UCSD-AML1 (cell line): ENCODE results near the gene ASB7.
A peak's percentile ranks its signal among the peaks of the same experiment; 100 is the strongest.
"Not testable (repeated sequence)": the region's sequence is repeated elsewhere in the genome, so short reads cannot be mapped to it uniquely, and the experiment has no call there.

Source experiments
- DNase-seq: peaks from one replicate; lab custom pipeline; 2025; ENCODE audit not compliant: unreplicated experiment; lab: John Stamatoyannopoulos, UW

ASB7 gene, protein sequence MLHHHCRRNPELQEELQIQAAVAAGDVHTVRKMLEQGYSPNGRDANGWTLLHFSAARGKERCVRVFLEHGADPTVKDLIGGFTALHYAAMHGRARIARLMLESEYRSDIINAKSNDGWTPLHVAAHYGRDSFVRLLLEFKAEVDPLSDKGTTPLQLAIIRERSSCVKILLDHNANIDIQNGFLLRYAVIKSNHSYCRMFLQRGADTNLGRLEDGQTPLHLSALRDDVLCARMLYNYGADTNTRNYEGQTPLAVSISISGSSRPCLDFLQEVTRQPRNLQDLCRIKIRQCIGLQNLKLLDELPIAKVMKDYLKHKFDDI

DNA sequence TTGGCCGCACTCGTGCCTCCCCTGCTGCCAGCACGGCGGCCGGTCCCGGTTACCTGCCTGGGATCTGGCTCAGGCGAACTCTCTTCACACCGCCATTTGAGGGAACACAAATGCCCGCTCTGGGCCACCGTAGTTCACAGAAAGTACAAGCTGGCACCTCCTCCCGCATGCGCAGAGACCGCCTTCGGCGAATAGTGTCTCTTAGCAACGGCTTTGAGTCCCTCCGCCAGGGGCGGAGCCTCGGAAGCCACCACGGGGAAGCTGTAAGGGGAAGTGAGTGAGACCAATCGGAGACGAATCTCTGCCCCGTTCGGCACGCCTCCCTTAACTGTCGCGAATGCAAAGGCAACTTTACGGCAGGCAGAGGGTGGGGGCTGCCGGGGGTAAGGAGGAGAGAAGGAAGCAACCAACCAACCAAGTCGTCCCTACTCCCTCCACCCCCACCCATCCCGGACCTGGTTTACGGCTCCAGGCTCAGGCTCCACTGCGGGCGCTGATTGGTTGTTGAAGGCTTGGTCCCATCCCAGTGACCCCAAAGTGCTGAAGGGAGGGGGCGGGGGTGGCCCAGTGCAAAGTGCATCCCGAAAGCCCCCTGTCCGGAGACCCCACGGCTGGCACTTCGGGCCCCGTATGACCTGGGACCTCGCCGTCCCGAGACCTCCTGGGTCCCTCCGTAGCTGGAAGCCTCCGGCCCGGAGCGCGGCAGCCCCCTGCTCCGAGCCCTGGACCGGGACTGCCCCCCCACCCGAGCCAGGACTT is at the start of gene ASB7, which contains the start of gene LINS1:
Gene ASB7, plus strand, starts transcription at position 526 of the 759 bp plus-strand sequence. CDS start 9,628 bp downstream, outside the sequence.
Gene LINS1, minus strand, starts transcription at position 121 of the 759 bp plus-strand sequence. CDS start 21,342 bp downstream, outside the sequence.
- peak; percentile 100 for DNase-seq

DNA sequence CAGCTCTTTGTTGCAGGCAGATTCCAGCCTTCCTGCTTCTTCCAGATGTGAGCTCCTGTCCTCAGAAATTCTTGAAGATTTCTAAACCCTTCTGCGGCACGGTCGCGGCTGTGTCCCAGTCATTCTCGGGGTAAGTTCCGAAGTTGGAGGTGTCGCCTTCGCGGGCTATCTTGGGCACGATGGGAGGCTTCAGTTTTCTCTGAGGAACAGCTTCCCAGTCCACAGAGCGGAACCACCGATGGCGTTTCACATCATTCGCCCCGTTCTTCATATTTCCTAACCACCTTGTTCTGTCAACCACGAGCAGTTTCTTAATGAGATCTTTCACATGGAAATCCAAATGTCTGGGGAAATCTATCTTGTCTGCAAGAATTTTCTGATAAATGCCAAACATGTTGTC is 48.9 kb upstream of the ASB7 start:
- no peak for DNase-seq

DNA sequence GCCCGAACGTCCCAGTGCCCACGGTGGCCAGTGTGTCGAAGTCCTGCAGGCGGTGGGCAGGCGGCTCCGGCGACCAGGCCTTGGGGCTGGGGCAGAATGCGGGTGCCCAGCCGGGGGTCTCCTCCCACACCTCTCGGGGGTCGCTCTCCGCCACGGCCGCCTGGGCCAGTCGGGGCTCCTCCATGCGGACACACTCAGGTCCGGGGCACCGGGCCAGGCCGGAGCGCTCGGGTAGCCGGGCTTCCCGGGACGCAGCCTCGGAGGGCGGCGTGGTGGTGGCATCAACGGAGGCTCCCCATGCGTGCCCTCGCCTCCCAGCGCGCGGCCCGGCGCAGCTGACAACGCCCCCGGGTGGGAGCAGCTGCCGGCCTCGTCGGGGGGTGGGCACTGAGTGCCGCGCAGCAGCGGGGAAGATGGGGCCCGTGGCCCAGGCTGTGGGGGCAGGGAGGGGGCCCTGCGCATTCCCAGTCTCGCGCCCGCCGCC is 43.6 kb upstream of the ASB7 start:
- DNase-seq: no peak

DNA sequence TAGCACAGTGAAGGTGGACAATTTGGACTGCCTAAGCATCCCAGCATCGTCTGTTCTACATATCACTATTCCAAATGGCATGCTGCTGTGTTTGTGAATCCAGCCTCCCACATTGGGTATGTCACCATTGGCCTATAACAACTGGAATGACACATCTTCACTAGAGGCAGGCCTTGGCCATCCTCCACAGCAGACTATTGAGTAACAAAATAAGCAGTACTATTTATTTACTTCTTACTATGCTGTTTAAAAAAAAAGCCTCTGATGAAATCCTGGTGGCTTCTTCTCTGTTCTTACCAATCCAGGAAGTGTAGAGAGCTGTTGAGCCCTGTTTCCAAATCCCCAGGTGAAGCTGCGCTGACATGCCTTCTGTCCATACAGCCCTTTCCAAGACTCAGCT is 43.1 kb upstream of the ASB7 start:
- no peak for DNase-seq

DNA sequence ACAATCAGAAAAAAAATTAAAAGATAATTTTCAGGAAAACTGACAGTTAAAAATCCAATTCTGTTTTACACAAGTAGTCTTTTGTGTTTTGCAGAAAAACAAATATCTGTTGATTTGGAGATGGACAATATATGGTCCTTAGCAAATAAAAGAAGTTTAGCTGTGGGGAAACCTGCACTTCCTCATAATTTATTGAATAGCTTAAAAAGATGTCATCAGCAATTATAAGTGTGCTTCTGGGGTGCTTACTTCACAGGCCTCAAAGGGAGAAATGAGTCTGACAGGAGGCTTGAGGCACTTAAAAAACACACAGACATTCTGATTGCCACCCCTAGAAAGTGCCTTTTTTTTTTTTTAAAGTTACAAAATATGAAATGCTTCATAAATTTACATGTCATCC is 42.1 kb upstream of the ASB7 start:
- DNase-seq: no peak

DNA sequence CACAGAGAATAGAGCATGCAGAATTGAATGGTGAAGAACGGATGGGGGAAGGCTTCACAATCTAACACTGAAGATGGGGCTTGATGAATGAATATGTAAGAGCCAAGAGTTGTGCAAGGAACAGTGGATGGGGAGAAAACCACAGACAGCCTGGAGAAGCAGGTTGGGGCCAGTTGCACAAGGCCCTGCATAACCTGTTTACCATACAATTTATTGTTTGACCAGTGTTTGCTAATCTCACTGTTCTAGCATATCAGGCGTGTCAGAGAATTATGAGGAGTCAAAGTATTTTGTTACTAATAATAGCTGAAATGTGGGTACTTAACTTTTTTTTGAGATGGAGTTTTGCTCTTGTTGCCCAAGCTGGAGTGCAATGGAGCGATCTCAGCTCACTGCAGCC is 36.8 kb upstream of the ASB7 start:
- no peak for DNase-seq

DNA sequence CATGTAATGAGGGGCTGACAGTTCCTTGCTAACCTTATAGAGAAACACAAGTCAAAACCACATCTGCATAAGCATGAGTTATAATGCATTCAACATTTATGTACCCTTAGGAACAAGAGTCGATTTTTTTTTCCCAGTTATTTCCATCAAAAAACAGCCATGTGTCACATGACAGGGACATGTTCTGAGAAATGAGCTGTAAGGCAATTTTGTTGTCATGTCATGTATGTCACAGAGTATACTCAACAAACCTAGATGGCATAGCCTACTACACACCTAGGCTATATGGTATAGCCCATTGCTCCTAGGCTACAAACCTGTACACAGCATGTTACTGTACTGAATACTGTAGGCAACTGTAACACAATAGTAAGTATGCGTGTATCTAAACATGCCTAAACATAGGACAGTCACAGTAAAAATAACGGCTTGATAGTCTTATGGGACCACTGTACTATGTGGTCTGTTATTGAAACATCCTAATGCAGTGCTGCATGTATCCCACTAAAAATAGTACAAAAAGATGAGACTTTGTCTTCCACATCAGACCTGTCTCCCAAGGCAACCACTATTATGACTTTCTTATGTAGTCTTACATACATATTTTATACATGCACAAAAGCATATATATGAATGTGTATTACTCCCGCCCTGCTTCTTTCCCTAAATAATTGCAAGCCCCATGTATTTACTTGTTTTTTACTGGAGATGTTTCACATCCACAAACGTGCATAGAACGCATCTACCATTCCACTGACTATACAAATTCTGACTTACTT is 35.4 kb upstream of the ASB7 start:
- no peak for DNase-seq

DNA sequence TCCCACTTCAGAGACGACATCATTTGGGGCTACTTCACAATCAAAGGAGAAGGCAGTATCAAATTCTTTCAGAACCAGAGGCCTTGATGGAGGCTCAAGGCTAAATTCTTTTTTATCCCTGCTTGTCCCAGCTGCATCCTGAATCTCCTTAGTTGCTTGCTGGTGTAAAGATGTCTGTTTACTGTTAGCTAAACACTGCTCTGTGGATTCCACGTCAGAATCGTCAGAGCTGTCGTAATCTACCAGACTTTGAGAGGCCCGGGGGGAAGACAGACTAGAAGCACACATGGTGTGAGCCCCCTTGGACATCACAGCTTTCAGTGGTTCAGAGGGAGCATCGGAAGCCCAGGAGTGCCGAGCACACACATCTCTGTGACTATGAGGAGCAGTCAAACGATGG is 33.0 kb upstream of the ASB7 start:
- DNase-seq: no peak

DNA sequence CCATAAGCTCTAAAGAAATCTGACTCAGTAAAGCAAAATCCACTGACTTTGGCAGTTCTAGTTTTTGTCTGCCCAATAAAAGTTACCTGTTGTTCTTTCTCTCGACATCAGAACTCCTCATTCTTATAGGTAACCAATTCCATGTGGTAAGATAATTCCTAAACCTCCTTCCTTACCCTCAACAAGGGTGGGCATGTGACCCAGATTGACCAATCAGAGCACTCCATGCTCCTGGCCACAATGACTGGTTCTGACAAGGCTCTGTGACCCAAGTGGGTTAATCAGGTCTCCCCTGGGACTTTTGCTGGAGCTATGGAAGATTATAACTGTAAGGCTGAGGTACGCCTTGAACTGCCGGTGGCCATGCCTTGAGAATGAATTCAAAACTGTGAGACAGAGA is 32.1 kb upstream of the ASB7 start:
- no peak for DNase-seq

DNA sequence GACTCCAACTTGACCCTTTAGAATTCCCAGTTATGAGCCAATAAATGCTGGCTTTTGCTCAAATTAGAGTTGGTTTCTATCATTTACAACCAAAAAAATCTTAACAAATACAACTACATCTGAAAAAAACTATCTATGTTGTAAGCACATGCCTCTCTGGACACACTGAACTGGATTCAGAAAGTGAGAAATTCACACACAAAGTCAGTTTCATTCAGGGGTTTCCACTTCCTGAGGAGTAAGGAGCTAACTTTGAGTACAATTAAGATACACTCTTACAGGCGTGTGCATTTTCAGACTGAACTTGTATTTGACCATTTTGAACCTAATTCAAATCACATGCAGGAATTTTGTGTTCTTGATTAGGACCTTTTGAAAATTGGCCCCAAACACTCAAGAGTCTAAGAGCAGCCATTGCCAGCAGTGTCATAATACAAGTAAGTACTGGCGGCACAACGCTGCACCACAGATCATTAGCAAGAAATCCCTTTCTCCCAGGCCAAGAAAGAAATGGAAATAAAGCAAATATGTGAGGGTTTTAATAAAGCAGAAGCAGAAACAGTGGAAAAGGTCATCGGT is 31.6 kb upstream of the ASB7 start:
- no peak for DNase-seq

DNA sequence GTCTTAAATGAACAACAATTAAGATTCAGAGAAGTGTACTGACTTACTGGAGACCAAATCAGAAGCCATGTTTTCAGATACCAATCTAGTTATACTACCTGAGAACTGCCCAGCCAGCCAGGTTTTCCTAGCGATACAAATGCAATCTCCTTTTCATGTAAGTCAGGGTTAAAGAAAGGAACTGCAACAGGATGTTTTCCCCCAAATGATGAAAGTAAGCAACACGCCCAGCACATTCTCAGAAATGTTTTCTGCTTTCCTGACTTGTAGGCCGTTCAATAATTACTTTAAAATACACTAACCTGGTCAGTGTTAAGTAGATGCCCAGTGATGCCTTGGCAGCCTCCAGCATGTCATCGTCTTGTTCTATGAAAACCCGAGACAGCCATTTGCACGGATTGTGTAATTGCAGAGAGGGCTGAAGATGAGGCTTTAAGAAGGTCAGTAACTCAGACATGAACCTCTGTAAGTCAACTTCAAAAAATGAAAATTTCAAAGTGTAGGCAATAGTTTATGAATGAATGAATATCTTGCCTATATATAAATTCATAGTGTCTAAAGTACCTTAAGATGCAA is 30.7 kb upstream of the ASB7 start:
- no peak for DNase-seq

DNA sequence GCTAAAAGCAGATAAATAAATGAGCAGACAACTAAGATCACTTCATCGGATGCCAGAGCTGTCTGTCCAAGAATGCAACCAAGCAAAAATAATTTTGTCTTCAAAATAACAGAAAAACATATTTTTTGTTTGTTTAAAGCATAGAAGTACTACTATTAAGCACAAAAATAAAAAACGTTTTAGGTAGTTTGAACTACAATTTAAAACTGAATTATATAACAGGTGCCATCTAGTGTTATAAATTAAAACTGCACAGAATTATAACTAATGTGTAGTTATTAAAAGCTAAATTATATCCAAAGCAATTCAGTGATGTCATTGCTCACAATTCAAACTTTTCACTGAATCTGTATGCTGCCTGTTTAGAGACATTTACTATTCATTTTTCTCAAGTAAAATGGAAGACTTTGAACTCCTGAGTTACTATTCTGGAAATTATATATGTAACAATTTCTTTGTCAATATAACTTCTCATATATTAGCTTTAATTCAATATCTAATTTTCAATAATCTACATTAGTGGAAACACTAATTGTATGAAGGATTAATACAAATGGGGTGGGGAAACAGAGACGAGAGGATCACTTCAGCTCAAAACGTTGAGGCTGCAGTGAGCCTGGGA is 29.9 kb upstream of the ASB7 start:
- DNase-seq: no peak

DNA sequence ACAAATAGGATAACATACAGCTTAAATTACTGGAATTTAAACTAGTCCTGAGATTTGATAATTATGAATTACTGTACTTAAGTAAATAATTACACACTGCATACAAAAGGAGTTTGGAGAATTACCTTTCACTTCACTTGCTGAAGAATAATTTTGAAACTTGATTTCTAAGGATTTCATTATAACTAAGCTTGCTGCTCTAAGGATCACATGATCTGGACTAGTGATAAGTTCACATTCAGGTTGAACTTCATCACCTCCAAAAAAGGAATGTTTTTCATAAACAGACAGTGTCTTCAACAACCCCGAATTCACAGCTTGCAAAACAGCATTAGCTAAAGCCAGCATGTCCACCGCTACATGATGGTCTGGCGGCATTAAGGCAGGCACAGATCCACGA is 28.9 kb upstream of the ASB7 start:
- no peak for DNase-seq

DNA sequence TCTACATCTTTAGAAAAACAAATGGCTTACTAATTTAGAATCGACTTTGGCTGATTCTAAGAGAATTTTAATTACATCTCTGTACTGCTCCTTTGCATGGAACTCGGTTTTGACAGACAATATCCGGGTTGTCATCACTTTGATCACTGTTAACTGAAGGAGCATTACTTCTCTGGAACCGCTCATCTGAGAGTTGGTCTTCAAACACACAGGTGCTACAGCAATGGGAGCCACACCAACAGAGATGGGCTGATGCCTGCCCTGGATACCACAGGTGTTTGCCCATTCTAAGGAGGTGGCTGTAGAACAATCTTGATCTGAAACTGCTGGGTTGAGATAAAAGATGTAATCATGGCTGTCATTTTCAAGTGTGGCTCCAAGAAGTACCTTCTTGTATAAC is 22.0 kb upstream of the ASB7 start:
- DNase-seq: no peak

DNA sequence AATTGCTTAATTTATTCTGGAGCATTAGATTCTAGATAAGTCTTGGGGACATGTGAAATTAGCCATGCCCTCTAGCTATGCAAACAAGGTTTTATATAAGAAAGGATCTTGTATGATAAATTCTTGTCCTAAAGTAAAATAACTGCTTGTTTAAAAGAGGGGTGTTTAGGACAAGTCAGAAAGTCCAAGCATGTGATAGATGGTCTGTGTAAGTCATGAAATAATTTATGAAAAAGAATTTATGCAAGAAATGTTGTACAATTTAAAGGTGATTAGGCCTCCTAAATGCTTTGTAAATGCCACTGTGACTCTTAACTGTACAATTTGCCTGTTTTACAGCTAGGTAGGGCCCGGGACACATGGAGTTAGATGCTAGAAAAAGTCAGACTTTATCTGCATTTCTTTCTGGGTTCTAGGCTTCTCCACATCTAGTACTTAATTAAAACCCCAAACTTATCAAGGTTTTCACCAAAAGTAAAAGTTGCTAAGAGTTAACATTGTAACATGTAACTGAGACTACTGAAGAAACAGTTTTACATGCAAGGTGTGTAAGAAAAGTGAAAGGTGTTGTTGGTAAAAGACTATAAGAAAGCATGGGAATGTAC is 13.6 kb upstream of the ASB7 start:
- DNase-seq: no peak

DNA sequence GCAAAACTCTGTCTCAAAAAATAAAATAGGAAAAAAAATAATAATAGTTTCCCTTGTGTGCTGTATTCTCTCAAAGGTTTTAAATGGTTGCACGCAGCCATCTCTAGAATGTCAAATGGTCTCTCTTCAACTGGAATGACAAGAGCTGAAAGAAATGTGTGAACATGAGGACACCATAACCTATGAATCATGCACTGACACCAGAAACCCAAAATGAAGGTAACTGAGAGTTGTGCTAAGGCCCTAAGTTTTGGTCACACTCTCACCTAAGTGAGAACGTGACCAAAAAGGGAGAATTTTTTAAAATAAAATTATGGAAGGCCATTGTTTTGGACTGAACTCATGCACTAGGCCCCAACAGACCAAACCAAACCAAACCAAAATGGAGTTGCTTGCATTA is 11.2 kb upstream of the ASB7 start:
- not testable (repeated sequence) for DNase-seq

DNA sequence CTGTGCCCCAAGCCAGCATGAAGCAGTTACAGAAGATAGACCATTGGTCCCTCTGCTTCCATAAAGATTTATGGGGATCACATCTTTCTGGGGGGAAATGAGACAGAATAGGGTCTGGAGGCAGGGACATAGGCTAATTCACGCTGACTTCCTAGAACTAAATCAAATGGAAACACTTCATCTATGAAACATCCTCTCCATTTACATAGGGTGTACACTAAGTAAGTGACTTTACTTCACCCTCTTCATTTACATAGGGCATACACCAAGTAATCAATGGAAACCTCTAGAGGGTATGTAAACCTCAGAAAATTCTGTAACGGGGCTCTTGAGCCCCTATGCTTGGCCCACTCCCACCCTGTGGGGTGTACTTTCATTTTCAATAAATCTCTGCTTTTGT is 10.6 kb upstream of the ASB7 start:
- no peak for DNase-seq

DNA sequence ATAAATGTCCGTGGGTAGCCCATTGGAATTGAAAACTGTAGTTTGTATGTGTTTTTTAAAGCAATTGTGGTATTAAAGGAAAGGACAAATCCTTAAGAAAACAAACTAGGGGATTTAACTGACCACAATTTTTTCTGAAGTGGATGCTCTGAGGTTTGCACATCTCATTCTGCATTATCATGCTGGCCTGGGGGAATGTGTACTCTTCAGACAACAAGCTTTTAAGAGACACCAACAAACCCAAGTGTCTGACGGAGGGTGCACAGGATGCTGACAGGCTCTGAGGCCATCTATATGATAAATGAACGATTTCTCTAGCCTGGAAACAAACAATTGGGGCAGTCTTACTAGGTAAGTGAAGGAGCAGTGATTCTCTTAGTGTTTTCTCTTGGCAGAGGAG is 9.5 kb upstream of the ASB7 start:
- no peak for DNase-seq

DNA sequence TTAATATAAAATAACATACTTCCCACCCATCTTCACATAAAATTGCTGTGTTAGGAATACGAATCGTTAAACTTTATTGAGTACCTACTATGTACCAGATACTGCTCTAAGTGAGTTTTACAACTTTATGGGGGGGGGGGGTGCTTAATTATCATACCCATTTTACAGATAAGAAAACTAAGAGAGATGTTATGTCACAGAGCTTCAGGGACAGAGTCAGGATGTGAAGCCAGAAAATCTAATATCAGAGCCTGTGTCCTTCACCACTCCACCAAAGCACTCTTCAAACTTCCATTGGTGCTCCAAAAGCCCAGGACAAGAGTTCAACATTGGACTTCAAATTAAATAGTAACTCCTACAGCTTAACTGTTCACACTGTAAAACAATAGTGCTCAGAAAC is 9.0 kb upstream of the ASB7 start:
- DNase-seq: no peak

DNA sequence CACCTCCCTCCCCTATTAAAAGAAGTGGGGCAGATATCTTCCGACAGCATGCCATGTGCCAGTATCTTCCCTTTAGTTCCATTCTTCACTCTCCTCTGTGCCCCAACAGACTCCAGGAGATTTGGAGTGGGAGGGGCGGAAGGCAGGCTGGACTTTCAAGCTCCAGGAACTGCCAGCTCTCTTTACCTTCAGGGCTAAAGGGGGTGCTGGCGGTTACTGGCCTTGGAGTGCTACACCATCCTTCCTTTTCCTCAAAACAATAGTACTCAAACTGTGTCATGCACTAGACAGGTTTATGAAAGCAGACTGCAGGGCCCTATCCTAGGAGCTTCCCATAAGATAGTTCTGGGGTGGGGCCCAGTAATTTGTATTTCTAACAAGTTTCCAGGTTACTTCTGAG is 6.4 kb upstream of the ASB7 start:
- no peak for DNase-seq
